ENCODE measurements around the gene HTR1B. TPM values are rescaled to one million over a fixed set of nuclear protein-coding genes. Genes with fewer than 3 reads are reported as not detected.

The HTR1B gene
- total RNA-seq, 2 donors from 2014 or later, result 2.8 TPM; not detected in 1

DNA sequence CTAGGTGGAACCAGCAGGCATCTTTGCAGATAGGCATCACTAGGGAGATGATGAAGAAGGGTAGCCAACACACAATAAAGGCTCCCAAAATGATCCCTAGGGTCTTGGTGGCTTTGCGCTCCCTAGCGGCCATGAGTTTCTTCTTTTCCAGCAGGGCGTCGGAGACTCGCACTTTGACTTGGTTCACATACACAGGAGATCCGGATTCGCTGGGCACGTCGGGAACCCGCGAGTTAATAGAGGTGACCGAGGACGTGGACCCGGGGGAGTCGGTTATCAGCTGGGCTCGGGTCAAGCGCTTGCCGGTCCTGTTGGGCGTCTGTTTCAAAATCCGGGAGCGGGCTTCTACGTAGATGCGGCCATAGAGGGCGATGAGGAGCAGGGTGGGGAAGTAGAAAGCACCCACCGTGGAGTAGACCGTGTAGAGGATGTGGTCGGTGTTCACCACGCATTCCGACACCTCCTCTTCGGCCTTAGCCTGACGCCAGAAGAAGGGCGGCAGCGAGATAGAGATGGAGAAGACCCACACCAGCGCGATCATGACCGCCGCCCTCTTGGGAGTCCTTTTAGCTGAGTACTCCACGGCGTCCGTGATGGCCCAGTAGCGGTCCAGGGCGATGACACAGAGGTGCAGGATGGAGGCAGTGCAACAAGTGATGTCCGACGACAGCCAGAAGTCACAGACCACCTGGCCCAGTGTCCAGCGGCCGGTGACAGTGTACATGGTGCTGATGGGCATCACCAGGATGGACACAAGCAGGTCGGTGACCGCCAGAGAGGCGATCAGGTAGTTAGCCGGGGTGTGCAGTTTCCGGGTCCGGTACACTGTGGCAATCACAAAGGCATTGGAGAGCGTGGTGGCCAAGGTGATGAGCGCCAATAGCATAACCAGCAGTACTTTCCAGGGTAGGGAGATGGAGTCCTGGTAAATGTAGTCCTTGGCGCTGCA, 658 bp downstream of the HTR1B start:
- no peaks in the 10 kb centered on the region for H3K9me3 ChIP-seq
- peaks cover 2% of the 10 kb centered on the region for H3K4me1 ChIP-seq (replicated peaks)
- no peak for TF ChIP-seq POLR2AphosphoS5 (IDR thresholded peaks at IDR 0.05)
- TF ChIP-seq, protein P1, sequence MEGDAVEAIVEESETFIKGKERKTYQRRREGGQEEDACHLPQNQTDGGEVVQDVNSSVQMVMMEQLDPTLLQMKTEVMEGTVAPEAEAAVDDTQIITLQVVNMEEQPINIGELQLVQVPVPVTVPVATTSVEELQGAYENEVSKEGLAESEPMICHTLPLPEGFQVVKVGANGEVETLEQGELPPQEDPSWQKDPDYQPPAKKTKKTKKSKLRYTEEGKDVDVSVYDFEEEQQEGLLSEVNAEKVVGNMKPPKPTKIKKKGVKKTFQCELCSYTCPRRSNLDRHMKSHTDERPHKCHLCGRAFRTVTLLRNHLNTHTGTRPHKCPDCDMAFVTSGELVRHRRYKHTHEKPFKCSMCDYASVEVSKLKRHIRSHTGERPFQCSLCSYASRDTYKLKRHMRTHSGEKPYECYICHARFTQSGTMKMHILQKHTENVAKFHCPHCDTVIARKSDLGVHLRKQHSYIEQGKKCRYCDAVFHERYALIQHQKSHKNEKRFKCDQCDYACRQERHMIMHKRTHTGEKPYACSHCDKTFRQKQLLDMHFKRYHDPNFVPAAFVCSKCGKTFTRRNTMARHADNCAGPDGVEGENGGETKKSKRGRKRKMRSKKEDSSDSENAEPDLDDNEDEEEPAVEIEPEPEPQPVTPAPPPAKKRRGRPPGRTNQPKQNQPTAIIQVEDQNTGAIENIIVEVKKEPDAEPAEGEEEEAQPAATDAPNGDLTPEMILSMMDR (IDR thresholded peaks at IDR 0.05), result no peak
- no peak for TF ChIP-seq POLR2A (IDR thresholded peaks at IDR 0.05)
- DNase-seq (ENCODE audit: low spot score), result no peak
- H3K27ac ChIP-seq, result no peak overlapping the region
- intact Hi-C loops (cut with DNase I), result loop anchor here (10.0 kb wide), 1 partner anchor 1372 kb away; no protein-coding TSS in a partner anchor
- H3K36me3 ChIP-seq, result no peaks in the 10 kb centered on the region
- WGBS, result 4% methylated on average over 55 of the region's 55 CpGs
- peaks cover 18% of the 10 kb centered on the region for H3K27me3 ChIP-seq (replicated peaks; ENCODE audit: insufficient read depth)
- H3K4me3 ChIP-seq, result peak overlapping the region in 1 of 2 donors; percentile 31

- 71% methylated on average over 8 of the region's 8 CpGs for WGBS
- no peak for DNase-seq (ENCODE audit: low spot score)
- TF ChIP-seq POLR2AphosphoS5 (IDR thresholded peaks at IDR 0.05), result no peak
- TF ChIP-seq, protein P1 (IDR thresholded peaks at IDR 0.05), result no peak
- no peak for TF ChIP-seq POLR2A (IDR thresholded peaks at IDR 0.05)
- H3K4me1 ChIP-seq (replicated peaks), result peaks cover 2% of the 10 kb centered on the region
- no peaks in the 10 kb centered on the region for H3K9me3 ChIP-seq
- H3K27ac ChIP-seq, result no peak overlapping the region
- H3K36me3 ChIP-seq, result no peaks in the 10 kb centered on the region
- peaks cover 18% of the 10 kb centered on the region for H3K27me3 ChIP-seq (replicated peaks; ENCODE audit: insufficient read depth)
- intact Hi-C loops (cut with DNase I), result loop anchor here (10.0 kb wide), 1 partner anchor 1373 kb away; no protein-coding TSS in a partner anchor
- H3K4me3 ChIP-seq, result no peak overlapping the region
These were observed 1.5 kb downstream of the HTR1B start for GRCh38 chr6:77461796-77462195.

- Histone ChIP-seq H3K9me3 (no peaks in the 10 kb centered on the region), H3K4me1 (replicated peaks) (peaks cover 2% of the 10 kb centered on the region), H3K27me3 (replicated peaks; ENCODE audit: insufficient read depth) (peaks cover 8% of the 10 kb centered on the region), H3K4me3 (no peak overlapping the region), H3K27ac (no peak overlapping the region), H3K36me3 (no peaks in the 10 kb centered on the region)
- no peak for TF ChIP-seq POLR2A (IDR thresholded peaks at IDR 0.05)
- TF ChIP-seq, protein P1 (IDR thresholded peaks at IDR 0.05), result no peak
- no peak for TF ChIP-seq POLR2AphosphoS5 (IDR thresholded peaks at IDR 0.05)
- WGBS, result 79% methylated on average over 1 of the region's 1 CpG
- intact Hi-C loops (cut with DNase I), result loop anchor here (5.0 kb wide), 2 partner anchors 1526 to 1566 kb away; no protein-coding TSS in a partner anchor
- DNase-seq (ENCODE audit: low spot score), result no peak
These were observed 4.9 kb downstream of the HTR1B start for GRCh38 chr6:77458421-77458820.

GRCh38 chr6:77457720-77458349, 5.5 kb downstream of the HTR1B start:
- H3K27ac ChIP-seq, result no peak overlapping the region
- H3K9me3 ChIP-seq, result no peaks in the 10 kb centered on the region
- intact Hi-C loops (cut with DNase I), result loop anchor here (5.0 kb wide), 2 partner anchors 1526 to 1566 kb away; no protein-coding TSS in a partner anchor
- 20% methylated on average over 6 of the region's 6 CpGs for WGBS
- peaks cover 4% of the 10 kb centered on the region for H3K27me3 ChIP-seq (replicated peaks; ENCODE audit: insufficient read depth)
- TF ChIP-seq, protein P1 (IDR thresholded peaks at IDR 0.05), result peak; percentile 24 to 62 (median 55)
- TF ChIP-seq POLR2AphosphoS5 (IDR thresholded peaks at IDR 0.05) (no peak), POLR2A (IDR thresholded peaks at IDR 0.05) (no peak)
- no peak overlapping the region for H3K4me3 ChIP-seq
- no peaks in the 10 kb centered on the region for H3K36me3 ChIP-seq
- no peaks in the 10 kb centered on the region for H3K4me1 ChIP-seq (replicated peaks)
- peak; percentile 62 for DNase-seq (ENCODE audit: low spot score)

Data from prostate gland (tissue), 2 donors.